ENCODE data around the gene TNFRSF13B. TPM values are rescaled to one million over a fixed set of nuclear protein-coding genes. Genes with fewer than 3 reads are reported as not detected.
"Not testable (repeated sequence)": the region's sequence is repeated elsewhere in the genome, so short reads cannot be mapped to it uniquely, and the experiment has no call there.

TNFRSF13B gene
- total RNA-seq, 1 experiment from 2014 or later: 0.28 TPM

DNA sequence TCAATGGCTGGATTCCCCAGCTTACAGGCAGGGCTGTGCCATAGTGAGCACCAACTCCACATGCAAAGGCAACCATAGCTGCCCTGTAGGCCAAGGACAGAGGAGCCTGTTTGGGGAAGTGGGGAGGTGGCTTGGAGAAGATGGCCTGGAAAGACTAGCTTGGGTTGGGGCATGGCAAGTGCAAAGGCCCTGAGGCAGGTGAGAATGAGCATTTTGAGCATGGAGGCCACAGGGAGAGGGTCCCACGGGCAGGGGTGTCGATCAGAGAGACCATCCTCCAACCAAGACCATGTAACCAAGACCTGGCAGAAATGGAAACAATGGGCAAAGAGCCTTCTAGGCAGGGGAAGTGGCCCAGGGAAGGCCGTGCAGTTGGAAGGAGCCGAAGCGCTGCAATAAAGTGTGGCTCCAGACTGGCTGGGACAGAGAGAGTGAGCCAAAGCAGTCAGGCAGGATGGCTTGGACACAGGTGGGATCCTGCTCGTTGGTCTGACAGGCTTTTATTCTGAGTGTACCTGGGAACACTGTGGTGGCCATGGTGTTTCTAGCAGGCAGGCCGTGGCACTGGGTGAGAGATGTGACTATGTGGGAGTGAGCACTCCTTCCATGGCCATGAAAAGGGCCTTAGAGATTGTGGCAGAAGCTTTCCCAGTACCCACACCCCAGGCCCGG lies 45.6 kb upstream of the TNFRSF13B start:
- Mint-ChIP-seq H3K27me3 (ENCODE audit: low read depth) (peaks cover 4% of the 10 kb centered on the region; the same call in 1 of the 2 replicates), H3K4me3 (no peak overlapping the region), H3K9me3 (no peaks in the 10 kb centered on the region; a peak in 1 of 5 replicates), H3K4me1 (peaks cover 2 to 4% of the 10 kb centered on the region in 2 experiments; a peak in 2 of 4 replicates), H3K27ac (peak overlapping the region in 1 of 3 experiments; percentile 65; a peak in 2 of 7 replicates), H3K36me3 (ENCODE audit: insufficient read depth in 1 of 3, low read depth in 3 of 3) (no peaks in the 10 kb centered on the region)
- Histone ChIP-seq H3K79me2 (ENCODE audit: insufficient read depth, low read length) (no peaks in the 10 kb centered on the region), H3K27me3 (ENCODE audit: insufficient read depth, low read length) (no peaks in the 10 kb centered on the region), H4K5ac (ENCODE audit: insufficient read length, low read depth, low read length) (no peak overlapping the region), H2BK120ac (ENCODE audit: low read depth, low read length, poor library complexity, severe bottlenecking) (no peak overlapping the region), H3K14ac (ENCODE audit: insufficient read depth, low read length) (no peak overlapping the region), H3K4ac (ENCODE audit: low read depth, low read length) (no peak overlapping the region), H3K23me2 (ENCODE audit: insufficient read length, low read depth, low read length, poor library complexity, severe bottlenecking) (no peaks in the 10 kb centered on the region), H3K56ac (ENCODE audit: insufficient read length, low read depth, low read length) (no peak overlapping the region), H2BK15ac (ENCODE audit: low read depth, low read length) (no peak overlapping the region), H3T11ph (ENCODE audit: low read length) (no peak overlapping the region), H3K27ac (ENCODE audit: insufficient read length, low read depth, low read length) (no peak overlapping the region), H3K79me1 (ENCODE audit: insufficient read depth, low read depth, low read length, poor library complexity, severe bottlenecking) (no peaks in the 10 kb centered on the region), H2AK5ac (ENCODE audit: insufficient read length, low read length) (no peak overlapping the region), H4K20me1 (ENCODE audit: control insufficient read depth, insufficient read depth, insufficient read length) (no peaks in the 10 kb centered on the region), H3K9ac (ENCODE audit: extremely low read depth, insufficient read length, low read length) (no peak overlapping the region), H2BK20ac (ENCODE audit: low read depth, low read length, poor library complexity, severe bottlenecking) (no peak overlapping the region), H3K4me2 (ENCODE audit: insufficient read depth, insufficient read length, low read length) (no peak overlapping the region), H3K23ac (ENCODE audit: insufficient read length, low read depth, low read length) (no peak overlapping the region), H3K4me1 (ENCODE audit: insufficient read depth, low read length) (no peaks in the 10 kb centered on the region), H2BK12ac (ENCODE audit: insufficient read length, low read depth, low read length) (no peak overlapping the region), H2BK5ac (ENCODE audit: insufficient read length, low read length) (no peak overlapping the region), H4K8ac (replicated peaks; ENCODE audit: insufficient read length, low read depth, low read length) (no peak overlapping the region), H2AFZ (ENCODE audit: low read length) (no peak overlapping the region), H4K91ac (ENCODE audit: insufficient read length, low read depth, low read length) (no peak overlapping the region), H3K18ac (ENCODE audit: insufficient read length, low read depth, low read length) (no peak overlapping the region), H3K9me3 (ENCODE audit: control insufficient read depth, low read depth, low read length) (no peaks in the 10 kb centered on the region)
- no peak for DNase-seq
- TF ChIP-seq CTCF (conservative IDR thresholded peaks at IDR 0.05): no peak
- no CpG with 5 or more reads among the region's 8 CpGs for WGBS (ENCODE audit: extremely low coverage, insufficient read length, low lambda C conversion rate)

DNA sequence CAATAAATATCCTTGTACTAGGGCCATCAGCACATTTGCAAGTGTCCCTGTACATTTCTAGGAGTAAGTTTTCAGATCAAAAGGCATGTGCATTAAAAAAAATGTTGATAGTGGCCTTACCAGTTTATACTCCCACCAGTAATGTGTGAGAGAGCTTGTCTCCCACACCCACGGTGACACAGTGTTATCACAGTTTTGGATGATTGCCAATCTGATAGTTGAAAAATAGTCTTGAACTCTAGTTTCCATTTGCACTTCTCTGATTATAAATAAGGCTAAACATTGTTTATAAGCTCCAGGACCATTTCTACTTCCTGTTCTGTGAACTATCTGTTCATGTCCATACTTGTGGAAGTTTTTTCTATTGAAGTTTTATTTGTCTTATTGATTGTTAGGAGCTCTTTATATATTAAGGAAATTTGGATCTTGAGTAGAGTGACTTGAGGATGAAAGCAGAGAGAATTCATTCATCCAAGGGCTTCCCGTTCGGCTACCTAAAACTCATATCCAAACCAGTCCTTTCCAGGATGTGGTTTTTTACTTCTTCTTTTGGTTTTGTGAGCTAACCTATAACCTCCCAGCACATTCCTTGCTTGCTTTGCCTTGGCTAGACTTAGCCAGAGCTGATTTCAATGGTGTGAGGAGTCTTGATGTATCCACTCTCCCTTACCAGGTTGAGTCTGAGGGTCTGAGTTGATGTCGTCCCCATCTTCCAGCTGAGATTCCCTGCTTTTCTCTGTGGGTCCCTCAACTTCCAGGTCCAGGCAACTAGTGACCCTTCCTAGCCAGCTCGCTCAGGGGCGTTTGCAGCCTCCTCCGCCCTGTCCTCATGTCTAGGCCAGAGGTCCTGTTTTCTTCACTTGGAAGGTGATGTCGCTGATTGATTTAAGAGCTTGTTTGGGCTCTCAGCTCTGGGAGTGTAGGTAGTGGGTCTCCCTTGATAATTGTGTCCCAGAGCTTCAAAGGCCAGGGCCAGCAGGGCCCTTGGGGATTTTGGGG lies 44.6 kb upstream of the TNFRSF13B start:
- H3K27ac Mint-ChIP-seq: peak overlapping the region in 2 of 3 experiments; percentile 21 to 34; a peak in 1 of 7 replicates
- H3K79me2 ChIP-seq (ENCODE audit: insufficient read depth, low read length); H3K4me3 Mint-ChIP-seq; H3K79me1 ChIP-seq (ENCODE audit: insufficient read depth, low read depth, low read length, poor library complexity, severe bottlenecking); H3K23ac ChIP-seq (ENCODE audit: insufficient read length, low read depth, low read length); H3K9me3 ChIP-seq (ENCODE audit: control insufficient read depth, low read depth, low read length); H3K9me3 Mint-ChIP-seq; H2BK15ac ChIP-seq (ENCODE audit: low read depth, low read length); H3K27me3 Mint-ChIP-seq (ENCODE audit: low read depth); DNase-seq; H4K20me1 ChIP-seq (ENCODE audit: control insufficient read depth, insufficient read depth, insufficient read length); H3T11ph ChIP-seq (ENCODE audit: low read length); H3K27me3 ChIP-seq (ENCODE audit: insufficient read depth, low read length); H2BK12ac ChIP-seq (ENCODE audit: insufficient read length, low read depth, low read length); H4K5ac ChIP-seq (ENCODE audit: insufficient read length, low read depth, low read length); H3K27ac ChIP-seq (ENCODE audit: insufficient read length, low read depth, low read length); H2AK5ac ChIP-seq (ENCODE audit: insufficient read length, low read length); H2BK120ac ChIP-seq (ENCODE audit: low read depth, low read length, poor library complexity, severe bottlenecking); H3K36me3 Mint-ChIP-seq (ENCODE audit: insufficient read depth in 1 of 3, low read depth in 3 of 3); H2BK5ac ChIP-seq (ENCODE audit: insufficient read length, low read length); H3K4ac ChIP-seq (ENCODE audit: low read depth, low read length); H3K4me1 ChIP-seq (ENCODE audit: insufficient read depth, low read length); H4K91ac ChIP-seq (ENCODE audit: insufficient read length, low read depth, low read length); H3K9ac ChIP-seq (ENCODE audit: extremely low read depth, insufficient read length, low read length); H4K8ac ChIP-seq (replicated peaks; ENCODE audit: insufficient read length, low read depth, low read length); H3K4me2 ChIP-seq (ENCODE audit: insufficient read depth, insufficient read length, low read length); H3K23me2 ChIP-seq (ENCODE audit: insufficient read length, low read depth, low read length, poor library complexity, severe bottlenecking); H3K4me1 Mint-ChIP-seq; H3K14ac ChIP-seq (ENCODE audit: insufficient read depth, low read length); H3K56ac ChIP-seq (ENCODE audit: insufficient read length, low read depth, low read length); H2AFZ ChIP-seq (ENCODE audit: low read length); H3K18ac ChIP-seq (ENCODE audit: insufficient read length, low read depth, low read length); H2BK20ac ChIP-seq (ENCODE audit: low read depth, low read length, poor library complexity, severe bottlenecking): not testable (repeated sequence)
- WGBS (ENCODE audit: extremely low coverage, insufficient read length, low lambda C conversion rate): no CpG with 5 or more reads among the region's 8 CpGs

Measured in H9 (cell line).